ENCODE measurements around the gene GPC6. TPM values are rescaled to one million over a fixed set of nuclear protein-coding genes. Genes with fewer than 3 reads are reported as not detected.

The GPC6 gene
- total RNA-seq, 1 experiment from 2014 or later: not detected

GRCh38 chr13:93467175-93467574, 240.6 kb downstream of the GPC6 start:
- no peaks in the 10 kb centered on the region for H3K9me2 ChIP-seq (ENCODE audit: insufficient read depth)
- ChIA-PET POLR2A (ENCODE audit: unreplicated experiment) (no interaction called here), CTCF (no interaction called here)
- no peak overlapping the region for H2AFZ ChIP-seq
- no peaks in the 10 kb centered on the region for H3K4me1 ChIP-seq (replicated peaks; ENCODE audit: insufficient read depth)
- BruUV-seq (replicated peaks): no TSS peak
- no peaks in the 10 kb centered on the region for H4K20me1 ChIP-seq (ENCODE audit: insufficient read depth)
- no peak for DNase-seq
- no peak overlapping the region for H3K4me2 ChIP-seq
- no peak overlapping the region for H3K4me3 ChIP-seq
- no peaks in the 10 kb centered on the region for H3K27me3 ChIP-seq (ENCODE audit: insufficient read depth, low read depth)
- TF ChIP-seq CTCF (conservative IDR thresholded peaks at IDR 0.05) (no peak), EZH2 (IDR thresholded peaks at IDR 0.05; ENCODE audit: low read depth) (no peak)
- no peaks in the 10 kb centered on the region for H3F3A ChIP-seq (ENCODE audit: insufficient read depth, low read depth)
- H3K27ac ChIP-seq: no peak overlapping the region
- H3K9me3 ChIP-seq (ENCODE audit: insufficient read depth, low read depth): no peaks in the 10 kb centered on the region
- no peaks in the 10 kb centered on the region for H3K79me2 ChIP-seq (ENCODE audit: low read depth)
- intact Hi-C loops (cut with micrococcal nuclease; ENCODE audit: unreplicated experiment): no loop called here
- no peaks in the 10 kb centered on the region for H3K36me3 ChIP-seq (ENCODE audit: low read depth)

GRCh38 chr13:93468433-93468832, 241.8 kb downstream of the GPC6 start:
- H3K4me2 ChIP-seq: no peak overlapping the region
- no peaks in the 10 kb centered on the region for H4K20me1 ChIP-seq (ENCODE audit: insufficient read depth)
- no peaks in the 10 kb centered on the region for H3K9me2 ChIP-seq (ENCODE audit: insufficient read depth)
- no peaks in the 10 kb centered on the region for H3K4me1 ChIP-seq (replicated peaks; ENCODE audit: insufficient read depth)
- POLR2A ChIA-PET (ENCODE audit: unreplicated experiment): no interaction called here
- H3K36me3 ChIP-seq (ENCODE audit: low read depth): no peaks in the 10 kb centered on the region
- H3K4me3 ChIP-seq: no peak overlapping the region
- H3K79me2 ChIP-seq (ENCODE audit: low read depth): no peaks in the 10 kb centered on the region
- no peak for TF ChIP-seq EZH2 (IDR thresholded peaks at IDR 0.05; ENCODE audit: low read depth)
- TF ChIP-seq CTCF (conservative IDR thresholded peaks at IDR 0.05): no peak
- H3F3A ChIP-seq (ENCODE audit: insufficient read depth, low read depth): no peaks in the 10 kb centered on the region
- H3K9me3 ChIP-seq (ENCODE audit: insufficient read depth, low read depth): no peaks in the 10 kb centered on the region
- no peak overlapping the region for H3K27ac ChIP-seq
- no TSS peak for BruUV-seq (replicated peaks)
- no peaks in the 10 kb centered on the region for H3K27me3 ChIP-seq (ENCODE audit: insufficient read depth, low read depth)
- CTCF ChIA-PET: no interaction called here
- H2AFZ ChIP-seq: no peak overlapping the region
- DNase-seq: no peak
- intact Hi-C loops (cut with micrococcal nuclease; ENCODE audit: unreplicated experiment): no loop called here

- intact Hi-C loops (cut with micrococcal nuclease; ENCODE audit: unreplicated experiment): no loop called here
- no peaks in the 10 kb centered on the region for H3F3A ChIP-seq (ENCODE audit: insufficient read depth, low read depth)
- no peak for DNase-seq
- no peak overlapping the region for H3K27ac ChIP-seq
- no peak overlapping the region for H3K4me3 ChIP-seq
- H3K9me3 ChIP-seq (ENCODE audit: insufficient read depth, low read depth): no peaks in the 10 kb centered on the region
- no TSS peak for BruUV-seq (replicated peaks)
- TF ChIP-seq CTCF (conservative IDR thresholded peaks at IDR 0.05) (no peak), EZH2 (IDR thresholded peaks at IDR 0.05; ENCODE audit: low read depth) (no peak)
- no peaks in the 10 kb centered on the region for H3K9me2 ChIP-seq (ENCODE audit: insufficient read depth)
- H2AFZ ChIP-seq: no peak overlapping the region
- no peaks in the 10 kb centered on the region for H3K79me2 ChIP-seq (ENCODE audit: low read depth)
- H4K20me1 ChIP-seq (ENCODE audit: insufficient read depth): no peaks in the 10 kb centered on the region
- H3K27me3 ChIP-seq (ENCODE audit: insufficient read depth, low read depth): no peaks in the 10 kb centered on the region
- CTCF ChIA-PET: no interaction called here
- H3K4me2 ChIP-seq: no peak overlapping the region
- peaks cover 4% of the 10 kb centered on the region; the same call in 1 of the 2 replicates for H3K4me1 ChIP-seq (replicated peaks; ENCODE audit: insufficient read depth)
- H3K36me3 ChIP-seq (ENCODE audit: low read depth): no peaks in the 10 kb centered on the region
- POLR2A ChIA-PET (ENCODE audit: unreplicated experiment): no interaction called here
Measured at GRCh38 chr13:93472296-93472695, 245.7 kb downstream of the GPC6 start.
